Measurements from ENCODE around the gene SEPTIN8.

DNA sequence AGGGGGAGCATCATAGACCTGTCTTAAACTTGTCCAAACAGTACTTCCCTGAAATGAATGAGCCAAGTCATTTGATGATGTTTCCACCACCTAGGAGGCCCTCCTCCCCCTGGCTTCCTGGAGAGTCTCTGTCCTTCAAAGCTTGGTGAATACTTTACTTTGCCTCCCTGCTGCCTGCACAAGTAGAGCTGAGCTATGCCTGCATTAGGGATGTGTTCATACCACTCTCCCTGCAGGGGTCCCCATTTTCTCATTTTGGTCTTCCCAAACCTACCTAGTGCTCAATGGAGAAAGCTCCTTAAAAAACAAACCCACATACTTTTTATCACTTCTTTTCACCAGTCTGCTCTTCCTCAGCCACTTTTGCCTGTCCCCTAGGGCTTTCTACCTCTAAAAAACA is 22.1 kb downstream of the SEPTIN8 start:
- TF ChIP-seq RAD21 (IDR thresholded peaks at IDR 0.05; ENCODE audit: low read depth), result peak; percentile 18; the same call in 1 of the 2 replicates
- no peak for TF ChIP-seq YY1 (IDR thresholded peaks at IDR 0.05; ENCODE audit: low read depth)
- TF ChIP-seq TCF12 (IDR thresholded peaks at IDR 0.05; ENCODE audit: low read depth), result no peak
- TF ChIP-seq EGR1 (IDR thresholded peaks at IDR 0.05), result no peak
- no peak for TF ChIP-seq FOXM1 (IDR thresholded peaks at IDR 0.05; ENCODE audit: borderline replicate concordance, low read depth)
- TF ChIP-seq TAF1 (IDR thresholded peaks at IDR 0.05; ENCODE audit: low read depth), result no peak
- TF ChIP-seq, protein P1, sequence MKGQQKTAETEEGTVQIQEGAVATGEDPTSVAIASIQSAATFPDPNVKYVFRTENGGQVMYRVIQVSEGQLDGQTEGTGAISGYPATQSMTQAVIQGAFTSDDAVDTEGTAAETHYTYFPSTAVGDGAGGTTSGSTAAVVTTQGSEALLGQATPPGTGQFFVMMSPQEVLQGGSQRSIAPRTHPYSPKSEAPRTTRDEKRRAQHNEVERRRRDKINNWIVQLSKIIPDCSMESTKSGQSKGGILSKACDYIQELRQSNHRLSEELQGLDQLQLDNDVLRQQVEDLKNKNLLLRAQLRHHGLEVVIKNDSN (IDR thresholded peaks at IDR 0.05), result no peak
- TF ChIP-seq CREB1 (IDR thresholded peaks at IDR 0.05; ENCODE audit: low read depth), result no peak
- TF ChIP-seq, protein P2, sequence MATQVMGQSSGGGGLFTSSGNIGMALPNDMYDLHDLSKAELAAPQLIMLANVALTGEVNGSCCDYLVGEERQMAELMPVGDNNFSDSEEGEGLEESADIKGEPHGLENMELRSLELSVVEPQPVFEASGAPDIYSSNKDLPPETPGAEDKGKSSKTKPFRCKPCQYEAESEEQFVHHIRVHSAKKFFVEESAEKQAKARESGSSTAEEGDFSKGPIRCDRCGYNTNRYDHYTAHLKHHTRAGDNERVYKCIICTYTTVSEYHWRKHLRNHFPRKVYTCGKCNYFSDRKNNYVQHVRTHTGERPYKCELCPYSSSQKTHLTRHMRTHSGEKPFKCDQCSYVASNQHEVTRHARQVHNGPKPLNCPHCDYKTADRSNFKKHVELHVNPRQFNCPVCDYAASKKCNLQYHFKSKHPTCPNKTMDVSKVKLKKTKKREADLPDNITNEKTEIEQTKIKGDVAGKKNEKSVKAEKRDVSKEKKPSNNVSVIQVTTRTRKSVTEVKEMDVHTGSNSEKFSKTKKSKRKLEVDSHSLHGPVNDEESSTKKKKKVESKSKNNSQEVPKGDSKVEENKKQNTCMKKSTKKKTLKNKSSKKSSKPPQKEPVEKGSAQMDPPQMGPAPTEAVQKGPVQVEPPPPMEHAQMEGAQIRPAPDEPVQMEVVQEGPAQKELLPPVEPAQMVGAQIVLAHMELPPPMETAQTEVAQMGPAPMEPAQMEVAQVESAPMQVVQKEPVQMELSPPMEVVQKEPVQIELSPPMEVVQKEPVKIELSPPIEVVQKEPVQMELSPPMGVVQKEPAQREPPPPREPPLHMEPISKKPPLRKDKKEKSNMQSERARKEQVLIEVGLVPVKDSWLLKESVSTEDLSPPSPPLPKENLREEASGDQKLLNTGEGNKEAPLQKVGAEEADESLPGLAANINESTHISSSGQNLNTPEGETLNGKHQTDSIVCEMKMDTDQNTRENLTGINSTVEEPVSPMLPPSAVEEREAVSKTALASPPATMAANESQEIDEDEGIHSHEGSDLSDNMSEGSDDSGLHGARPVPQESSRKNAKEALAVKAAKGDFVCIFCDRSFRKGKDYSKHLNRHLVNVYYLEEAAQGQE (IDR thresholded peaks at IDR 0.05; ENCODE audit: low read depth), result no peak
- TF ChIP-seq CEBPB (IDR thresholded peaks at IDR 0.05), result no peak
- no peak for TF ChIP-seq NFIC (IDR thresholded peaks at IDR 0.05)
- TF ChIP-seq ZBTB7A (IDR thresholded peaks at IDR 0.05; ENCODE audit: low read depth), result no peak
- TF ChIP-seq TEAD4 (IDR thresholded peaks at IDR 0.05), result no peak

All from Ishikawa (cell line).